ENCODE data around the gene NCOA3.

The NCOA3 gene

DNA sequence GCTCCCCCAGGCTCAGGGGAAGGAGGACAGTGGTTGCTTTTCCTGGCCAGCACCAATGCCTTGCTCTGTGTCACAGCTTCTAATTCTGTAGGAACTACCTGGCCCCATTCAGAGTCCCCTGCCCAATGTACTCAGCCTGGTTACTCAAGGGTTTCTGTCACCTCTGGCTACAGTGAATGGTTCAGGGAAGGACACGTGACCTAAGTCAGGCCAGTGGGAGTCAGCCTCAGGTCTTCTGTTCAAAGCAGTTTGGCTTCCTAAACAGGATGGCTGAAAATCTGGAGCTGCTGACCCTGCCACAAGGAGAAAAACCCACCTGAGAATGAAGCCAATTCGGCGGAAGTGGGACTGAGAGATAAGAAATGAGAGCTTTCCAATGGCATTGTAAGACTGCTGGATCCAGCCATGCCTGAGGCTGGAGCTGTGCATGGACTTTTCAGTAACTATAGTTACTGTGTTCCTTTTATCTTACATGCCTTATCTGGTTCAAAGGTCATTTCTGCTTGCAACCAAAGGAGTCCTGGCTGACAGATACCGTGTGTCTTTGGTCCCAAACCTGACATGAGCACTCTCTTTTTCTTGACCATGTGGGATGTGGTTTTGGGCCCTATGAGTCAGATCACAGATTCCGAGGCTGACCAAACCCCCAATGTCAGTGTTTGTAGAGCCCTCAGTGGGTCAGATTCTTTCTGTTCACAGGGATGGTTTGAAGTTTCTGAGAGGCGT is 179.3 kb downstream of the NCOA3 start:
- no peak for DNase-seq (ENCODE audit: low read depth)

GRCh38 chr20:47682028-47682783 is 180.5 kb downstream of the NCOA3 start:
- no peak for DNase-seq (ENCODE audit: low read depth)

- no peak for DNase-seq (ENCODE audit: low read depth)
Measured at GRCh38 chr20:47682916-47683315, 181.2 kb downstream of the NCOA3 start.

DNA sequence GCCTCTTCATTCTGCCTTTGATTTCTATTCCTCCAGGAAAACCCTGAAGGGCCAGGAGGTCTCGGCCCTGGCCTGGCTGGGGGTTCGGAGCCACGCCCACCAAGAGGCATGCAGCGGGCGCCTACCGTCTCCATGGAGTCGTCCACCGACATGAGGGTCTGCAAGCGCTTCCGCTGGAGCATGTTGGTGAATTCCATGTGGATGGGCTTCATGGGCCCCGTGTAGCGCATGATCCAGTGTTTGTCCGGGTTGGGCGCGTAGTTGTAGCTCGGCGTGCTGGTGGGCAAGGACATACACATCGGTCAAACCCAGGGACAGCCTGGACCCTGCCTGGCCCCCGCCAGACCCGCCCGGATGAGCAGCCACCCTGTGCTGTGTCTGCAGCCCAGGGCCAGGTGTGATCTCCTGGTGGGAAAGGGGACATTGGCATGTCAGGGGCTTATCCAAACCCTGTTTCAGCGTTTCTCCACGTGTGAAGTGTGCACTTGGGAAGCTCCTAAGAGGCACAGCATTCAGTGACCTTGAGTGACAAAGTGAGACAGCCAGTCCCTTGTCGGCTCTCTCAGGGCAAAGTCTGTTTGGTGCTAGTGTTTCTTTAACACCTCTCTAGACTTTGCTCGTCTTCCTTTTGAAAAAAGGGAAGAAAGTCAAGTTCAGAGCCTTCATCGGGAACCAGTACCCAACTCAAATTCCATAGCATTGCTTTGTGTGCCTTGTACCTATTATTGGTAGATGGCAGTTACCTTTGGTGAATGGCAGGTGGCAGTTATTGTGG is 182.8 kb downstream of the NCOA3 start:
- DNase-seq (ENCODE audit: low read depth): no peak

- DNase-seq (ENCODE audit: low read depth): no peak
Measured at GRCh38 chr20:47686545-47686944, 184.9 kb downstream of the NCOA3 start.

DNA sequence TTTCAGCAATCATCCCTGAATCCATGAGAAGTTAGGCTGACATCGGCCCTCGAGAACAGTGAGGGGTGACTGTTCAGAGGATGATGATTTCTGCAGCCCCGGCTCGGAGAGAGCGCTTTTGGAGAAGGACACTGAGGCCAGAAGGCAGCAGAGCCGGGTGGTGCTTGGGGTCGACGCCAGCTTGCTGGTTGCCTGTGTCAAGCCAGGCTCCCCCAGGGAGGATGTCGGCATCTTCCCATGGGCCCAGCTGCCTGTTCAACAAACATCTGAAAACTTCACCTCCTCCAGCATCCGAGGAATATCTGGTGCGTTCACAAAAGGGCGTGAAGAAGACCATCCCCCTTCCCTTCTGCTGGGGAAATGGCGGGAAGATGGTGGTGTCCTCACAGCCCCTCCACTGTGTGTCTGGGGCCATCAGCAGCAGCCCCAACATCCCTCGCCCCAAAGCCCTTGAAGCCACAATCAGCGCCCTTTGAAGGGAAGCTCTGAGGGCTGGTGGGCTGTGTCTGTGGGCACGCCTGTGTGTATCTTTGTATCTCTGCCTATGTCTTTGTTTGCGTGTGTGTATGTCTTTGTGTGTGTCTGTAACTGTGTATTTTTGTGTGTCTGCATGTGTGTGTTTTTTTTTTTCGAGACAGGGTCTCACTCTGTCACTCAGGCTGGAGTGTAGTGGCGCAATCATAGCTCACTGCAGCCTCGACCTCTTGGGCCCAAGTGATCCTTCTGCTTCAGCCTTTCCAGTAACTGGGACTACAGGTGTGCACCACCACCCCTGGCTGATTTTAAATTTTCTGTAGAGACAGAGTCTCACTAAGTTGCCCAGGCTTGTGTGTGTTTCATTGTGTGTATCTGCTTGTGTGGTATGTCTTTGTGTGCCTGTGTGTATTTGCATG is 185.7 kb downstream of the NCOA3 start:
- no peak for DNase-seq (ENCODE audit: low read depth)

DNA sequence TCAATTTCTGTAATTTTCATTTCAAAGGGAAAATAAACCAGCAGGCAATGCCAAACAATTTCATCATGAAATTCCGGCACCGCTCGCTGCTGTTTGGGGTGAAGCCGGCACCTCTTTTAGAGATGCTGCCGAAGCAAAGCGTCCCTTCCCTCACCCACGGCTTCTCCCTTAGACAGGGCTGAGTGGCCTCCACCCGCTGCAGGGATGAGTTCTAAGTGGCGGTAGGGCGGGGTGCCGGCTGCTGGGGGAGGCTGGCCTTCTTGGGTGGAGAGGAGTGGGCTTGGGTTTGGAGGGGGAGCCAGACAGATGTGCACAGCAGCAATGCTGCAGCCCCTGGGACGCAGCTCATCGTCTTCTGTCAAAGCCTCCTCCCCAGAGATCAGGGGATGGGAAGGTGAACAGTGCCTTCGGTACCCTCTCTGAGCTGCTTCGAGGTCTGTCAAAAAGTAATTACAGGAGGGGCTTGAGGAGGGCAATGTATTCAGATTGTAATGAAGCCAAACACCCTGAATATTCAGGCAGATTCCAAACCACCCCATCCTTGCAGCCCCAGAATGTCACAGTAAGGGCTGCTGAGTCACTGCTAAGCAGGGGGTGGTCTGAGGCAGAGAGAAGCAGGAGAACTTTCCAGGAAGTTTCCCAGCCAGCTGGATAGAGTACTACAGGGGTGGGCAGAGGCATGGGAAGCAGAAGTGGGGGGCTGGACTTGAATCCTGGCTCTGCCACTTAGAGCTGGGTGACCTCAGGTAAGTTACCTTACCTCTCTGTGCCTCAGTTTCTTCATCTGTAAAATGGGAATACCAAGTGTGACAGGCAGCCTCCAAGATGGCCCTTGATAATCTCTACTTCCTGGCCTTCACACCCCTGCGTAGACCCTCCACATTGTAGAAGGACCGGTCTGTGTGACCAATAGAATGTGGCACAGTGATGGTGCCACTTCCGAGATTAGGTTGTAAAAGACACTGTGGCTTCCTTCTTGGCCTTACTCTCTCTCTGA is 187.0 kb downstream of the NCOA3 start:
- no peak for DNase-seq (ENCODE audit: low read depth)

GRCh38 chr20:47689731-47690130 is 188.0 kb downstream of the NCOA3 start:
- DNase-seq (ENCODE audit: low read depth): no peak

GRCh38 chr20:47691625-47692024 is 189.9 kb downstream of the NCOA3 start:
- DNase-seq (ENCODE audit: low read depth): no peak

GRCh38 chr20:47694021-47694818 is 192.5 kb downstream of the NCOA3 start:
- no peak for DNase-seq (ENCODE audit: low read depth)

GRCh38 chr20:47696856-47697255 is 195.2 kb downstream of the NCOA3 start:
- DNase-seq (ENCODE audit: low read depth): no peak

DNA sequence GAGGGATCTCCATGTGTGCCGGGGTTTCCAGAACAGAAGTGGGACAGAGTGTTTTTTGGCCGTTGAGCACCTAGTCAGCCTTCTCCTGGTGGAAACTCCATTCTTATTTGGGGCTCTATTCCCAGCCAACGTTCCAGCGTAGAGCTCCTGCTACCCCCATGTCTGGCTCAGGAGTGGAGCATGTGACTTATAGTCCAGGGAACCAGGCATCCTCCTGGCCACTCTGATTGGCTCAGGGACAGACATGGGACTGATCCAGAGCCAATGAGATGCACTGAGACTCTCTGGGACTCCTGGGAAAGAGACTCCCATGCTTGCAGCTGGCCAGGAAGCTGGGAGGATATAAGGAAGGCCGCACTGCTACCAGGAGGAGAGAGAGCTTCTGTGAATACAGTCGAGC is 196.5 kb downstream of the NCOA3 start:
- no peak for DNase-seq (ENCODE audit: low read depth)

DNA sequence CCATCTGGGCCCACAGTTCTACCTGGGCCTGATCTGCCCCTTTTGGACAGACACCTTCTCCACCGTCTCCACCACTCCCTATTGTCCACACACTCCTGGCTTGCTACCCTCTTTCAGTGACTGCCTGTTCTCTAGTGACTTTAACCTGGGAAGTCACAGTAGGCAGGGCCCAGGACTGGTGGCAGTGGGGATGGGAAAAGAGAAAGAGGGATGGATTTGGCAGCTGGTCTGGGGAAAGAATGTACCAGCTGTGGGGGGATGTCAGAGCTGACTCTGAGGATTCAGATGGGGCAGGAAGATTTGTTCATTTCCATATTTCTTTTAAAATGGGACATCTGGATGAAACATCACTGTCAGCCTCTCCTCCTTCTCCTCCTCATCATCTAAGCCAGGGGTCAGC is 198.1 kb downstream of the NCOA3 start:
- no peak for DNase-seq (ENCODE audit: low read depth)

GRCh38 chr20:47700327-47700726 is 198.6 kb downstream of the NCOA3 start:
- peak; percentile 21 for DNase-seq (ENCODE audit: low read depth)

DNA sequence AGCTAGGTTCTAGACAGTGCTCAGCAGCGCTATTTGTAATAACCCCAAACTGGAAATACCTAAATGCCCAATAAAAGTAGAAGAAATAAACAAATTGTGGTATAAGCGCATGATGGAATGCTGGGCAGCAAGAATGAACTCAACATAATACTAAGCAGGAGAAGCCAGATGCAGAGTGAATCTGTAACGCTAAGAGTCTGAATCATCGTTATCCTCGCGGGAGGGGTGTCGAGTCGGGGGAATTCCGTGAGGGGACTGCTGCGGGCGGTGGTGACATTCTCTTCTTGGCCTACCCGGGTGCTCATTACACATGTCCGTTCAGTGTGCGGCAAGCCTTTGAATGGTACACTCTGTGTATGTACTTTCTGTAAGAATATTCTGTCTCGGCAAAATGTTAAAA is 199.9 kb downstream of the NCOA3 start:
- no peak for DNase-seq (ENCODE audit: low read depth)

DNA sequence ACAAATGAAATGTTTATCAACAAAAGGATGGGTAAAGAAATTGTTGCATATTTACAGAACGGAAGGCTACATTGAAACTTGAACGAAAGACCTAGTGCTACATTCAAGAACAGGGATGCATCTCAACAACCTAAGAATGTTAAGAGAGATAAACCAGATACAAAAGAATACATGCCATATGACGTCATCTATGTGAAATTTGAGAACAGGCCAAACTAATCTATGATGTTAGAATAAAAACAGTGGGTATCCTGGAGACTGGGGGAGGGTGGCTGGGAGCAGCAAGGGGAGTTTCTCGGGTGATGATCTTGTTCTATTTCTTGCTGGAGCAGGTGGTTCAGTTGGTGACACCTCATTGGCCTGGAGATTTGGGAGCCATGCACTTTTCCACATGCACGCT is 202.1 kb downstream of the NCOA3 start:
- DNase-seq (ENCODE audit: low read depth): no peak

- no peak for DNase-seq (ENCODE audit: low read depth)
Measured at GRCh38 chr20:47704746-47705496, 203.2 kb downstream of the NCOA3 start.

- no peak for DNase-seq (ENCODE audit: low read depth)
Measured at GRCh38 chr20:47705497-47705856, 203.8 kb downstream of the NCOA3 start.

- no peak for DNase-seq (ENCODE audit: low read depth)
Measured at GRCh38 chr20:47706345-47706744, 204.7 kb downstream of the NCOA3 start.

All from CMK (cell line).